HEK293T (cell line): Measurements from ENCODE around the gene EPHB4.

Experiments
- BHLHE40 ChIP-seq: fragments of 450-650 bp; IDR thresholded peaks from 2 replicates; pipeline ENCODE4 v1.6.1; 2016; ENCODE audit warnings: mild to moderate bottlenecking, moderate library complexity, borderline replicate concordance
- ELF4 ChIP-seq: fragments of 450-650 bp; IDR thresholded peaks from 2 replicates; pipeline ENCODE4 v1.6.1; 2017; ENCODE audit warnings: antibody characterized with exemption
- FOXA1 ChIP-seq: fragments of 450-650 bp; IDR thresholded peaks from 2 replicates; pipeline ENCODE4 v1.6.1; 2016; ENCODE audit warnings: mild to moderate bottlenecking
- FOXM1 ChIP-seq: fragments of 450-650 bp; IDR thresholded peaks from 2 replicates; pipeline ENCODE4 v1.6.1; 2017; ENCODE audit warnings: mild to moderate bottlenecking, borderline replicate concordance
- HDGF ChIP-seq: fragments of 450-650 bp; IDR thresholded peaks from 2 replicates; pipeline ENCODE4 v1.6.1; 2017; ENCODE audit warnings: antibody characterized with exemption, borderline replicate concordance
- SP1 ChIP-seq: fragments of 450-650 bp; IDR thresholded peaks from 2 replicates; pipeline ENCODE4 v1.6.1; 2017
- SUZ12 ChIP-seq: fragments of 450-650 bp; IDR thresholded peaks from 2 replicates; pipeline ENCODE4 v1.6.1; 2016; ENCODE audit warnings: mild to moderate bottlenecking

- no peak for TF ChIP-seq FOXA1
- TF ChIP-seq FOXM1 = no peak
- TF ChIP-seq BHLHE40 = no peak
- TF ChIP-seq ELF4 = no peak
- no peak for TF ChIP-seq SUZ12
- no peak for TF ChIP-seq SP1
- TF ChIP-seq HDGF = no peak
Measured at GRCh38 chr7:100759357-100760171, 67.8 kb downstream of the EPHB4 start.
